Ovary (tissue), 3 donors: ENCODE measurements around the gene SLC29A1.

ENCODE experiments used
- CTCF ChIP-seq, 3 donors: fragments of 450-650 bp in 2 of 3; fragments of 200-600 bp in 1 of 3; IDR thresholded peaks; one replicate each; pipeline versions ENCODE4 v1.5.1 to v1.8.0; 2016 to 2022; ENCODE audit warnings: antibody characterized with exemption in 3 of 3, mild to moderate bottlenecking in 1 of 3
- EP300 ChIP-seq: sonication (generic); formaldehyde crosslinking; IDR thresholded peaks from one replicate; pipeline ENCODE4 v1.6.1; 2017; ENCODE audit warnings: antibody characterized with exemption
- POLR2A ChIP-seq: fragments of 450-650 bp; IDR thresholded peaks from one replicate; pipeline ENCODE4 v1.6.1; 2017; ENCODE audit warnings: antibody characterized with exemption, mild to moderate bottlenecking, moderate library complexity
- donor health status: DM: no; HTN: no; CAD: no.

- TF ChIP-seq CTCF (IDR thresholded peaks at IDR 0.05) = no peak
- TF ChIP-seq POLR2A = no peak
- TF ChIP-seq EP300 = no peak
These were observed 41.0 kb downstream of the SLC29A1 start for GRCh38 chr6:44264154-44265006.
